Measurements from ENCODE around the gene ZNF652. TPM values are rescaled to one million over a fixed set of nuclear protein-coding genes. Genes with fewer than 3 reads are reported as not detected.

ZNF652 gene
- total RNA-seq, 1 experiment from 2014 or later = 32.1 TPM

DNA sequence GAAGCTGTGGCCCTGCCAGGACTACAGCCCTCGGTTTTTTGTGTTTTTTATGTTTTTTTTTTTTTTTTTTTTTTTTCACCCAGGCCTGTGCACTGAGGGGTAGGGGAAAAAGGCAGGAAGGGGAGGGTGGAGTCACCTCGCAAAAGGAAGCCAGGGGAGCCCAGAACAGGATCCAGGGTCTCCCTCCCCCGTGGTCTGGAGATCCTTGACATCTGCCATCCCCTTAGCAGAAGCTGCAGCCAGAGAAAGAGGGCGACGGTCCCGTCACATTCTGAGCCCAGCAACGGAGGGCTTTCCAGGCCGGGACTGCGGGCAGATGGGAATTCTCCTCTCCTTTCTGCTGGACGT is 102.4 kb downstream of the ZNF652 start:
- no peaks in the 10 kb centered on the region for H3K36me3 ChIP-seq (ENCODE audit: insufficient read depth, low read length, poor library complexity, severe bottlenecking)
- intact Hi-C loops (cut with micrococcal nuclease; ENCODE audit: unreplicated experiment) = no loop called here
- peak overlapping the region; percentile 68 for H3K27ac ChIP-seq (ENCODE audit: low read depth, low read length, poor library complexity, severe bottlenecking)
- ChIA-PET POLR2A (ENCODE audit: low non-redundant PET) (interaction anchor here (0.5 kb wide), 2 partner anchors 97 to 138 kb away, joined by 6 to 7 read pairs; no protein-coding TSS in a partner anchor), CTCF (no interaction called here)
- H3K4me3 ChIP-seq (ENCODE audit: low read depth, low read length, poor library complexity, severe bottlenecking) = peak overlapping the region; percentile 50
- no peak for DNase-seq (ENCODE audit: low spot score)
- no peak for TF ChIP-seq EZH2 (IDR thresholded peaks at IDR 0.05; ENCODE audit: borderline replicate concordance, low read depth, low read length, poor library complexity, severe bottlenecking)
- TF ChIP-seq, protein P1, sequence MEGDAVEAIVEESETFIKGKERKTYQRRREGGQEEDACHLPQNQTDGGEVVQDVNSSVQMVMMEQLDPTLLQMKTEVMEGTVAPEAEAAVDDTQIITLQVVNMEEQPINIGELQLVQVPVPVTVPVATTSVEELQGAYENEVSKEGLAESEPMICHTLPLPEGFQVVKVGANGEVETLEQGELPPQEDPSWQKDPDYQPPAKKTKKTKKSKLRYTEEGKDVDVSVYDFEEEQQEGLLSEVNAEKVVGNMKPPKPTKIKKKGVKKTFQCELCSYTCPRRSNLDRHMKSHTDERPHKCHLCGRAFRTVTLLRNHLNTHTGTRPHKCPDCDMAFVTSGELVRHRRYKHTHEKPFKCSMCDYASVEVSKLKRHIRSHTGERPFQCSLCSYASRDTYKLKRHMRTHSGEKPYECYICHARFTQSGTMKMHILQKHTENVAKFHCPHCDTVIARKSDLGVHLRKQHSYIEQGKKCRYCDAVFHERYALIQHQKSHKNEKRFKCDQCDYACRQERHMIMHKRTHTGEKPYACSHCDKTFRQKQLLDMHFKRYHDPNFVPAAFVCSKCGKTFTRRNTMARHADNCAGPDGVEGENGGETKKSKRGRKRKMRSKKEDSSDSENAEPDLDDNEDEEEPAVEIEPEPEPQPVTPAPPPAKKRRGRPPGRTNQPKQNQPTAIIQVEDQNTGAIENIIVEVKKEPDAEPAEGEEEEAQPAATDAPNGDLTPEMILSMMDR (conservative IDR thresholded peaks at IDR 0.05; ENCODE audit: low read depth, low read length) = no peak
- no peaks in the 10 kb centered on the region for H3K4me1 ChIP-seq (ENCODE audit: insufficient read depth, low read length, poor library complexity, severe bottlenecking)
- no peaks in the 10 kb centered on the region for H3K9me3 ChIP-seq (ENCODE audit: low read depth, low read length, poor library complexity, severe bottlenecking)
- H3K27me3 ChIP-seq (replicated peaks; ENCODE audit: insufficient read depth, low read depth, low read length, poor library complexity) = no peaks in the 10 kb centered on the region
- BruUV-seq (replicated peaks) = no TSS peak

DNA sequence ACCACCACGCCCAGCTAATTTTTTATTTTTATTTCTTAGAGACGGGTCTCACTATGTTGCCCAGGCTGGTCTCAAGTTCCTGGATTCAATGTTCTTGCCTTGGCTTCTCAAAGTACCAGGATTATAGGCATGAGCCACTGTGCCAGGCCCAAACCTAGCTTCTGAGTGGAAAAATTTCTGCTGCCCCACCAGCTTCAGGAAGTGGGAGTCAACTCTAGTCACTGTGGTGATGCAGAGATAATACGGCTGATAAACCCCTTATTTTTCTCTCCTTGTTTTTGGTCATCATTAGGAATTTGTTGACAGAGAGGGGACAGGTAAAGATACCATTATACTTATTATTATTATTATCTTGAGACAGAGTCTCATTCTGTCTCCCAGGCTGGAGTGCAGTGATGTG is 103.7 kb downstream of the ZNF652 start:
- CTCF ChIA-PET = no interaction called here
- Histone ChIP-seq H3K27me3 (replicated peaks; ENCODE audit: insufficient read depth, low read depth, low read length, poor library complexity) (no peaks in the 10 kb centered on the region), H3K4me3 (ENCODE audit: low read depth, low read length, poor library complexity, severe bottlenecking) (no peak overlapping the region), H3K27ac (ENCODE audit: low read depth, low read length, poor library complexity, severe bottlenecking) (no peak overlapping the region), H3K36me3 (ENCODE audit: insufficient read depth, low read length, poor library complexity, severe bottlenecking) (no peaks in the 10 kb centered on the region), H3K4me1 (ENCODE audit: insufficient read depth, low read length, poor library complexity, severe bottlenecking) (no peaks in the 10 kb centered on the region), H3K9me3 (ENCODE audit: low read depth, low read length, poor library complexity, severe bottlenecking) (no peaks in the 10 kb centered on the region)
- intact Hi-C loops (cut with micrococcal nuclease; ENCODE audit: unreplicated experiment) = no loop called here
- no peak for TF ChIP-seq EZH2 (IDR thresholded peaks at IDR 0.05; ENCODE audit: borderline replicate concordance, low read depth, low read length, poor library complexity, severe bottlenecking)
- TF ChIP-seq, protein P1 (conservative IDR thresholded peaks at IDR 0.05; ENCODE audit: low read depth, low read length) = no peak
- BruUV-seq (replicated peaks) = no TSS peak
- no peak for DNase-seq (ENCODE audit: low spot score)
- POLR2A ChIA-PET (ENCODE audit: low non-redundant PET) = no interaction called here

DNA sequence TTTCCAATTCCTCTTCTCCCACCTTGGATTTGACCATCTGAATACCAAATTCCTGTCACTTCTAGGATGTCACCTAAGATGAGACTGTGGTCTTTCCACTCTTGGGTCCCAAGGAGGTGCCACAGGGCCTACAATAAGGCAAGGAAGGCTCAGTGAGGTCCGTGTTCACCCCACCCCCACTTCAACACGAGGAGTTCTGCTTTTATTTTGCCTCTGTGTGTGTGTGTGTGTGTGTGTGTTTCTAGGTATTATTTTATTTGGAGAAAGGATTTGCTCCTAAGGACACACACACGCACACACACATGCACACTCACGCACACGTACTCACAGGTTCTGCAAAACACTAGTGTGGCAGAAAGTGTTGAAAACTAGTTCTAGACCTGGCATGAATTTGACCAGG is 106.9 kb downstream of the ZNF652 start:
- no TSS peak for BruUV-seq (replicated peaks)
- POLR2A ChIA-PET (ENCODE audit: low non-redundant PET) = no interaction called here
- intact Hi-C loops (cut with micrococcal nuclease; ENCODE audit: unreplicated experiment) = no loop called here
- Histone ChIP-seq H3K4me3 (ENCODE audit: low read depth, low read length, poor library complexity, severe bottlenecking) (no peak overlapping the region), H3K36me3 (ENCODE audit: insufficient read depth, low read length, poor library complexity, severe bottlenecking) (no peaks in the 10 kb centered on the region), H3K4me1 (ENCODE audit: insufficient read depth, low read length, poor library complexity, severe bottlenecking) (no peaks in the 10 kb centered on the region), H3K27me3 (replicated peaks; ENCODE audit: insufficient read depth, low read depth, low read length, poor library complexity) (no peaks in the 10 kb centered on the region), H3K27ac (ENCODE audit: low read depth, low read length, poor library complexity, severe bottlenecking) (no peak overlapping the region), H3K9me3 (ENCODE audit: low read depth, low read length, poor library complexity, severe bottlenecking) (no peaks in the 10 kb centered on the region)
- CTCF ChIA-PET = no interaction called here
- TF ChIP-seq EZH2 (IDR thresholded peaks at IDR 0.05; ENCODE audit: borderline replicate concordance, low read depth, low read length, poor library complexity, severe bottlenecking) = no peak
- TF ChIP-seq, protein P1 (conservative IDR thresholded peaks at IDR 0.05; ENCODE audit: low read depth, low read length) = no peak
- DNase-seq (ENCODE audit: low spot score) = no peak
